Left ventricle myocardium inferior (tissue), 1 donor: ENCODE results near the gene IKBKE. TPM values are rescaled to one million over a fixed set of nuclear protein-coding genes. Genes with fewer than 3 reads are reported as not detected.

ENCODE experiments used
- DNase-seq: peaks from one replicate; pipeline ENCODE4 v3.0.0-alpha.2; 2020
- H3K27ac ChIP-seq: fragments of 200-600 bp; replicated peaks from 2 replicates; pipeline ENCODE4 v1.8.0; 2021
- H3K27me3 ChIP-seq: fragments of 200-600 bp; 2 replicates; pipeline ENCODE4 v1.8.0; 2021; ENCODE audit warnings: low read depth
- H3K36me3 ChIP-seq: fragments of 200-600 bp; 2 replicates; pipeline ENCODE4 v1.8.0; 2021
- H3K4me1 ChIP-seq: fragments of 200-600 bp; 2 replicates; pipeline ENCODE4 v1.8.0; 2021
- H3K4me3 ChIP-seq: fragments of 200-600 bp; 2 replicates; pipeline ENCODE4 v1.8.0; 2021; ENCODE audit warnings: mild to moderate bottlenecking, moderate library complexity
- H3K9me3 ChIP-seq: fragments of 200-600 bp; replicated peaks from 2 replicates; pipeline ENCODE4 v1.8.0; 2021
- intact Hi-C: fragments of 100-400 bp; cut with micrococcal nuclease; formaldehyde crosslinking; loops from one replicate; pipeline ENCODE4 v1.11.0; 2022
- total RNA-seq: library from RNA; stranded (reverse); fragmentation: NEBNext Ultra II Directional; extraction: Animal tissue kit (Norgen Biotek cat#: 25700); gene quantifications from one replicate; pipeline ENCODE4 v1.2.1, GENCODE V29; 2021
- TF ChIP-seq, protein P1 (sequence below): fragments of 200-600 bp; IDR thresholded peaks from 2 replicates; pipeline ENCODE4 v1.8.0; 2021; ENCODE audit warnings: antibody characterized with exemption, mild to moderate bottlenecking, borderline replicate concordance
- donor health status: DM: no; HTN: yes; CAD: no; lungs with severe emphysema.

Gene IKBKE
- total RNA-seq, 1 donor from 2014 or later, result 0.80 TPM

DNA sequence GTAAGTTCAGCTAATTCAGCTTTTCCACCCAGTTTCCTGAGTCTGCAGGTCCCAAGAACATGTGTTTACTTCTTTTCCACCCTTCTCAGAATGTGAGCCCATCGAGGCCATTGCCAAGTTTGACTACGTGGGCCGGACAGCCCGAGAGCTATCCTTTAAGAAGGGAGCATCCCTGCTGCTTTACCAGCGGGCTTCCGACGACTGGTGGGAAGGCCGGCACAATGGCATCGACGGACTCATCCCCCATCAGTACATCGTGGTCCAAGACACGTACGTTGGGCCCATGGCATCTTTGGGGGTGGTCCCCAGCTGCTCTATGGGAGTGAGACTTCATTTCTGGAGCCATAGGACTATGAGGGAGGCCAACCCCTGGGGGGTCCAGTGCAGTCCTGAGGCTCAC is 17.2 kb upstream of the IKBKE start:
- Histone ChIP-seq H3K27me3 (no peaks in the 10 kb centered on the region), H3K4me3 (no peak overlapping the region), H3K36me3 (peaks cover 54% of the 10 kb centered on the region), H3K4me1 (peaks cover 31% of the 10 kb centered on the region), H3K27ac (no peak overlapping the region), H3K9me3 (no peaks in the 10 kb centered on the region)
- TF ChIP-seq, protein P1, sequence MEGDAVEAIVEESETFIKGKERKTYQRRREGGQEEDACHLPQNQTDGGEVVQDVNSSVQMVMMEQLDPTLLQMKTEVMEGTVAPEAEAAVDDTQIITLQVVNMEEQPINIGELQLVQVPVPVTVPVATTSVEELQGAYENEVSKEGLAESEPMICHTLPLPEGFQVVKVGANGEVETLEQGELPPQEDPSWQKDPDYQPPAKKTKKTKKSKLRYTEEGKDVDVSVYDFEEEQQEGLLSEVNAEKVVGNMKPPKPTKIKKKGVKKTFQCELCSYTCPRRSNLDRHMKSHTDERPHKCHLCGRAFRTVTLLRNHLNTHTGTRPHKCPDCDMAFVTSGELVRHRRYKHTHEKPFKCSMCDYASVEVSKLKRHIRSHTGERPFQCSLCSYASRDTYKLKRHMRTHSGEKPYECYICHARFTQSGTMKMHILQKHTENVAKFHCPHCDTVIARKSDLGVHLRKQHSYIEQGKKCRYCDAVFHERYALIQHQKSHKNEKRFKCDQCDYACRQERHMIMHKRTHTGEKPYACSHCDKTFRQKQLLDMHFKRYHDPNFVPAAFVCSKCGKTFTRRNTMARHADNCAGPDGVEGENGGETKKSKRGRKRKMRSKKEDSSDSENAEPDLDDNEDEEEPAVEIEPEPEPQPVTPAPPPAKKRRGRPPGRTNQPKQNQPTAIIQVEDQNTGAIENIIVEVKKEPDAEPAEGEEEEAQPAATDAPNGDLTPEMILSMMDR, result no peak
- DNase-seq, result no peak
- intact Hi-C loops, result no loop called here

DNA sequence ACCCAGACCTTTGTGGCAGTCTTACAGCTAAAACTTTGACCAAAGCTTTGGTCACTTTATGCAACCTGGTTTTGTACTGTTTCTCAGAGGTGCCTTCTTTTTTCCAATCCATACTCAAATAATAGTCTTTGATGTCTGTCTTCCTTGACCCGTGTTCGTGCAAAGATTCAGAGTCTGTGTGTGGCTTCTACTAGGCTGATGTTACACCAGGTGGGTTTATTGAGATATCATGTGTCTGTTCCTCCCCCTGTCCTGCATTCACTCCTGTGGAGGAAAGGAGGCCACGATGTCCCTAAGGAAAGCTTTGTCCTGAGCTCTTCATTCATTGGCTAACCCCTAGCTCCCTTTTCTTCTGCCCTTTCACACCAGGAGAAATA is 15.0 kb upstream of the IKBKE start:
- Histone ChIP-seq H3K27ac (no peak overlapping the region), H3K27me3 (no peaks in the 10 kb centered on the region), H3K4me3 (no peak overlapping the region), H3K9me3 (no peaks in the 10 kb centered on the region), H3K4me1 (peaks cover 36% of the 10 kb centered on the region), H3K36me3 (peaks cover 49% of the 10 kb centered on the region)
- TF ChIP-seq, protein P1, result no peak
- intact Hi-C loops, result no loop called here
- no peak for DNase-seq

DNA sequence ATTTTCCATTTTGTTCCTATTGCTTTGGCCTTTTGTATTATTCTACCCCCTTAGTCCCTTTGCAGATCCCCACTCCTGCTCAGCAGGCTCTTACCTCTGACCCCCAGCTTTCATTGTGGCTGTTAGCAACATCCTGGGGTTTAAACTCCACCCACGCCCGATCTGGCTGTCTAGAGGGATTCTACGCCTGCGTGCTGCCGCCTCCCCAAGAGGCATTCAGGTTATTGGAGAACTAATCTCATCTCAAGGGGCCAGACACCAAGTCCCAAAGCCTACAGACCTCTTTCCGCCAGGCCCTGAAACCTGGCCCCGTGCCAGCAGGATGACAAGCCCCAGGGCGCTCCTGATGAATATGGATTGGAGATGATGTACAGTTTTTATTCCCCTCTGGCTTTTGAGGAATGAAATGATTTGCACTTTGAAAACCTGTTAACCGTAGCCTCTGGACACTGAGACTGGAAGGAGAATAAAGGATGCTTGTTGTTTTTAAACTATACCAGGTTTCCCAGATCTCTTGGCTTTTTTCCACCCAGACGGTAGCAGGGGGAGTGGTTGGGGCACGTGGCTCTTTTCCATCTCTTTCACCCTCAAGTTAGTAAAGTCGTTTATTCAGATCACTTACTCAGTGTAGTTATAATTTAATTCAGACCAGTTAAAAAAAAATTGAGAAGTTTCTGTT is 14.5 kb upstream of the IKBKE start:
- DNase-seq, result no peak
- intact Hi-C loops, result no loop called here
- H3K27ac ChIP-seq, result no peak overlapping the region

DNA sequence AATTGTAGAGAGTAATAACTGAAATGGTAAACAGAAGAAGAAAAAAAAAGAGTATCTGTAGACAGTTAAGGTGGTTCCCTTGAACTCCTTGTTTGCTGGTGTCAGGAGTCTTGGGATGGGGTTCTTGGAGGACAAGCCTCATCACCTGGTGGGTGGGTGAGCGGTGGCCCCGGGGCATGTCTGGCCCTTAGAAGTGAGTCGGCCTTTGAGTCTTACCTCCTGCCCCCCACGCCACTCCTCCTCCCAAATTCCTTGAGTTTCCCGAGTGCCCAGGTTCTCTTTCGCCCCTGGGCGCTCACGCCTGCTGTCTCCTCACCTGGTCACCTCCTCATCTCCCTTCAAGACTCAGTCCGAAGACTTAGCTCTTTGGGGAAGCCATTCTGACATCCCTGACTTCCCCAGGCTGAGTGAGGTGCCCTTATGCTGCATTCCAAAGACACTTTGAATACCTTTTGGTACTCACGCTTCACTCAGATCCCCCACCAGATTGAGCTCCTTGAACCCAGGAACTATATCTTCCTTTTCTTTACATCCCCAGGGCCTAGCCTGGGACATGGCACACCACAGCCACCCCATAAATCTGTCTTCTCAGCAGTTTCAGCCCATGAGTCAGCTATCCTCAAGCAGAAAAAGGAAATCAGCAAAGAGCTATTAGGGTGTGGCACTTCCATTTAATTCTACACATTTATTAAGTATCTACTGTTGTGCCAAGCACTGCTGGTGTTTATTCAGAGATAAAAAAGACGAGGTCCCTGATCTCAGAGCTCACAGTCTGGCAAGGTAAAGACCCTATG is 13.5 kb upstream of the IKBKE start:
- intact Hi-C loops, result no loop called here
- TF ChIP-seq, protein P1, result no peak
- no peak overlapping the region for H3K4me3 ChIP-seq
- H3K27me3 ChIP-seq, result no peaks in the 10 kb centered on the region
- no peak for DNase-seq
- H3K27ac ChIP-seq, result peak overlapping the region; percentile 63
- H3K36me3 ChIP-seq, result peaks cover 34% of the 10 kb centered on the region
- no peaks in the 10 kb centered on the region for H3K9me3 ChIP-seq
- H3K4me1 ChIP-seq, result peaks cover 50% of the 10 kb centered on the region

More for the DNA sequence above, 14.5 kb upstream of the IKBKE start:
- Histone ChIP-seq H3K9me3 (no peaks in the 10 kb centered on the region), H3K27me3 (no peaks in the 10 kb centered on the region), H3K36me3 (peaks cover 43% of the 10 kb centered on the region), H3K4me3 (no peak overlapping the region), H3K4me1 (peaks cover 41% of the 10 kb centered on the region)
- TF ChIP-seq, protein P1, result no peak

DNA sequence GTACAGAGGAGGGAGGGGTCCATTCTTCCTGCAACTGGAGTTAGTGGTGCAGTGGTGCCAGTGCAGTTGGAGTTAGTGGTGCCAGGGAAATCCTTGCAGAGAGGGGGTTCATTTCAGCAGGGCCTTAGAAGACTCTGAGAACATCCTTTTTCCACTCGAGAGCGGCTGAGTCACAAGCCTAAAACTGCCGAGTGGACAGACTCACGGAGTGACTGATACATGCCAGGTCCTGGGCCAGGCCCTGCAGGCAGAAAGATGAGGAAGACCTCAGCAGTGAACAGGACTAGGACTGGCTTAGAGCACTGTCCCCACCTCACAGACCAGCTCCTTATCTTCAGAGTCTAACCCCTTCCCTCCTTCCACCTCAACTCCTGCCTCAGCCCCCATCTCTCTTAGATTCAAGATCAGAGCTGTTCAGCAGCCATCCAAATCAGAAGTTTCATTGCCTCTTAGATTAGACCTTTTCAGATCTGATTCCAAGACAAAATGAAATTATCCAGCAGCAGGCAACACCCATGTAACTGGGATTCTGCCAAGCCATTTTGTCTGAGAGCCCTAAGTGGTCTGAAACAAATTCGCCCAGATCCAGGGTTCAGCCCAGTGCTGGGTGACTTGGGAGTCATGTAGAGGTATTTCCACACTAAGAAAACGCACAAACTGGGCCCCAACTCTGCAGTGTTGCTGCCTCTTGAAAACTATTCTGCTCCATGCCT is 12.7 kb upstream of the IKBKE start:
- no peak for DNase-seq
- H3K36me3 ChIP-seq, result peaks cover 30% of the 10 kb centered on the region
- no peaks in the 10 kb centered on the region for H3K27me3 ChIP-seq
- H3K27ac ChIP-seq, result peak overlapping the region; percentile 63
- TF ChIP-seq, protein P1, result no peak
- peaks cover 50% of the 10 kb centered on the region for H3K4me1 ChIP-seq
- no peaks in the 10 kb centered on the region for H3K9me3 ChIP-seq
- H3K4me3 ChIP-seq, result no peak overlapping the region
- intact Hi-C loops, result no loop called here
